Activated T-helper 1 cell treated with Interleukin-2 at 50 U/mL for 16 hours (primary cell): Measurements from ENCODE around the gene PKIG.
"Not testable (repeated sequence)": the region's sequence is repeated elsewhere in the genome, so short reads cannot be mapped to it uniquely, and the experiment has no call there.

Source experiments
- DNase-seq: peaks from one replicate; pipeline ENCODE4 v3.0.0-alpha.2; 2020; ENCODE audit warnings: low read depth

Gene PKIG

GRCh38 chr20:44582311-44583025, at the start of gene PKIG:
PKIG (plus strand) TSS chr20:44582579; CDS start chr20:44614557, 31,978 bp downstream.
- no peak for DNase-seq

GRCh38 chr20:44532981-44533331, 49.4 kb upstream of the PKIG start:
- no peak for DNase-seq

DNA sequence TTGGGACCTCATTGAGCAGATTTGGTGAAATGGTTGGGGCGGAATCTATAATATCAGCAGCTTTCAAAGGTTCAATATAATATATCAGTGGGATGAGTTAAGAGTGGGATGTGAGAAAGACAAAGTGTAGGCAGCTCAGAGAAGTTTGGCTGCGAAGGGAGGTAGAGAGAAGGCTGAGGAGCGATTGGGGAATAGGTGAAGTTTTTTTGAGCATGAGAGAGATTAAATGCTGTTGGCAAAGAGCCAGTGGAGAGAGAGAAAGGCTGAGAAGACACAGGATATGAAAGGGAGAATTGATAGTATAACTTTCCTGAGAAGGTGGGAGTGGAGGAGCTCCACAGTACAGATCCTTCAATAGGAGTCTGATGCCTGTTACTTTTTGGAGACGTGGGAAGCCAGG, 48.5 kb upstream of the PKIG start:
- DNase-seq, result no peak

DNA sequence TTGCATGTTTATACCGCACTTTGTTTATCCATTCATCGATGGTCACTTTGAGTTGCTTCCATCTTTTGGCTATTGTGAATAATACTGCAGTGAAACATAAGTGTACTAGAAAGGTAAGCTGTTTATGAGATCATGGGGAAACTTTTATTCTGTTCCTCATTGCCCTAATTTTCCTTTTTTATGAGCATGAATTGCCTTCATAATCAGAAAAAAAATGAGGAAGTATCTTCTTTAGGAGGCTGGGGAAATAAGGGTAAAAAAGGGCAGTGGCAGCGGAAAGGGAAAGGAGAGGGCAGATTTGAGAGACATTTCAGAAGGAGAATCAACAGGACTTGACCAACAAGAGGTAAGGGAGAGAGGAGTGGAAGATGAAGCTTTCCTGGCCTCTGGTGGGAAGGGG, 46.2 kb upstream of the PKIG start:
- no peak for DNase-seq

DNA sequence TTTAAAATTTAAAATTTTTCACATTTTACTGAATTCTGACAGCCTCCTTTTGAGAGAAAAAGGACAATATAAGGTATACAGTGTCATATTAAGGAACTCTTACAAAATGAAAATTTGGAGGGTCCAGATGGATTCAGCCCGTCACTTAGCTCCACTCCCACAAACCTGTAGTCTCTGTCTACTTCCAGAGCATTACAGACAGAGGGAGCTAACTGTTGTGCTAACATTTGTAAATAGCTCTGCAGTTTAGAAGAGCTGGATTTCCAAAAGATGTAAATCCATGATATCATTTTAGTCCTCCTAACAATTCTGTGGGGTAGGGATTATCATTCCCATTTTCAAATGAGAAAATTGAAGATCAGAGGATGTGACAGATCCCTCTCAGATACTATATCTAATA, 44.4 kb upstream of the PKIG start:
- no peak for DNase-seq

- DNase-seq, result no peak
Measured at GRCh38 chr20:44540834-44541233, 41.5 kb upstream of the PKIG start.

- no peak for DNase-seq
Measured at GRCh38 chr20:44541992-44542391, 40.4 kb upstream of the PKIG start.

DNA sequence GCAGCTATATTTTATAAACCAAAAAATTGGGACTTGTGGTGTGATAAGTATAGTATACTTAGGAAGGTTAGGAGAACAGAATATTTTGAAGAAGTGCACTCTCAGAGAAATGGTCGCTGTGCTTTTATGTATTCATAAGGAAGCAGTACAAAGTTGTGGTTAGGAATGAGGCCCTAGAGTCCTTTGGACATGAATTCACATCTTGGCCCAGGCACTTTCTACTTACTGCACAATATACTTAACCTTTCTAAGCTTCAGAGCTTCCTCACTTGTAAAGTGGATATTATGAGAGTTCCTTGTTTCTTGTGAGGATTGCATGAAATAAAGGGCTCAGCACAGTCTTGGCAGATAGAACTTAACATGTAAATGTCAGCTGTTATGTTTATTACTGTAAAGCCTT, 39.5 kb upstream of the PKIG start:
- DNase-seq, result no peak

- DNase-seq, result no peak
Measured at GRCh38 chr20:44543358-44543757, 39.0 kb upstream of the PKIG start.

GRCh38 chr20:44544263-44544662, 38.1 kb upstream of the PKIG start:
- no peak for DNase-seq

DNA sequence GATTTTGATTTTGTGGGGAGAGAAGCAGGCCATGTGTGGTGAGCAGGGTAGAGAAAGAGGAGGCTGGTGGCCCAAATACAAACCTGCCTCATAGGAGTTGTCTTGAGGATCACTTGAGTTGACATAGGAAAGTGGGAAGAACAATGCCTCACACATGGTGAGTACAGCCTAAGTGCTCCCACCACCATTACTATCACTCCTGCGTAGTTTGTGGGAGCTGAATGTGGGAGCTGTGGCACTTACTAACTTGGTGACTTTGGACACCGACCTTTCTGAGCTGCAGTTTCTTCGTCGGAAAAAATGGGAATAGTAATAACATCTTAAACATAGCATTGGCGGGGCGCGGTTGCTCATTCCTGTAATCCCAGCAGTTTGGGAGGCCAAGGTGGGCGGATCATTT, 35.0 kb upstream of the PKIG start:
- no peak for DNase-seq

DNA sequence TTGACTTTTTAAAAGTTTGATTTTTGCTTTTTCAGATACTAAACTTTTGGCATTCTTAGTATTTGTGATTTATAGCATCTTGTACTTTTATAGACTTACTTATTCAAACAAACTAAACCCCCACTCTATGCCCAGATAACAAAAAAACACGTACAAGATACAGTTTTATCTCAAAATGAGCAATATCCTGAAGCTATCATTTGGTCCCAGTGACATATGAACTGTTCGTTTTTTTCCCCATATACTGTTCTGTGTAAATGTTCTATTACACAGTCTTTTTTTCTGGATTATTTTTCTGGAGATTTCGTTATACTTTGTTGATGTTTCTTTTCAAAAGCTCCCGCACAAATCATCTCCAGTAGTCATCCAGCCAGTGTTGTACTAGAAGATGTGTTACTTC, 33.3 kb upstream of the PKIG start:
- no peak for DNase-seq

GRCh38 chr20:44552050-44552449, 30.3 kb upstream of the PKIG start:
- DNase-seq, result no peak

GRCh38 chr20:44552568-44552949, 29.8 kb upstream of the PKIG start:
- no peak for DNase-seq

GRCh38 chr20:44552950-44553908, 29.1 kb upstream of the PKIG start:
- no peak for DNase-seq

- no peak for DNase-seq
Measured at GRCh38 chr20:44559302-44559701, 23.1 kb upstream of the PKIG start.

GRCh38 chr20:44560229-44560628, 22.1 kb upstream of the PKIG start:
- DNase-seq, result no peak

GRCh38 chr20:44560818-44561217, 21.6 kb upstream of the PKIG start:
- DNase-seq, result not testable (repeated sequence)

DNA sequence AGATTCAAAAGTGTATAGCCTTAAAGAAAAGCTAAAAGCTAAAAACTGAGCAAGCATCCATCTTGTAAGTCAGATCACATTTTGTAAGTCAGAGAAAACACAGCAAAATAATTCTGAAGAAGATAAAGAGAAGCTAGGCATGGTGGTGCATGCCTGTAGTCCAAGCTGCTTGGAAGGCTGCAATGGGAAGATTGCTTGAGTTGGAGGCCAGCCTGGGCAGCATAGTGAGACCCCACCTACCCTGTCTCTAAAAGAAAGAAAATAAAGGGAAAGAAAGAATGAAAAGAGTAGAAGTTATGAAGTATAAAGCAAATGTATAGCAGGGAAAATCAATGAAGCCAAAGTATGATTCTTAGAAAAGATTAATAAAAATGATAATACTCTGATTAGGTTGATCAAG, 20.5 kb upstream of the PKIG start:
- DNase-seq, result no peak

DNA sequence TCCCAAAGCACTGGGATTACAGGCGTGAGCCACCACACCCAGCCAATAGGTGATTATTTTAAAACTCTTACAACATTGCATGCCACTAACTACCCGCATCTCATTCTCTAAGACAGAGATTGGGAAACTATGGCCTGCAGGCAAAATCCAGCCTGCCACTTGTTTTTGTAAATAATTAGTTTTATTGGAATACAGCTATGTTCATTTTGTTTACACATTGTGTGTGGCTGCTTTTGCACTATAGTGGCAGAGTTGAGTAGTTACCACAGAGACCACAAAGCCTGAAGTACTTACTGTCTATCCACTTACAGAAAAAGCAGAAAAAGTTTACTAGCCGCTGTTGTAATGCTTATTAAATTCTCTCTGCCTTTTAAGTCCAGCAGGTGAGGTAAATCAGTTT, 16.4 kb upstream of the PKIG start:
- DNase-seq, result no peak

GRCh38 chr20:44566811-44567210, 15.6 kb upstream of the PKIG start:
- DNase-seq, result no peak

GRCh38 chr20:44570367-44570766, 12.0 kb upstream of the PKIG start:
- DNase-seq, result no peak

- no peak for DNase-seq
Measured at GRCh38 chr20:44571362-44571988, 10.9 kb upstream of the PKIG start.
